SK-N-SH treated with all-trans-retinoic acid at 6 μM for 48 hours (cell line): ENCODE measurements around the gene TCF7.

ENCODE experiments used
- ARNTL ChIP-seq: fragments of 450-650 bp; formaldehyde crosslinking; IDR thresholded peaks from 2 replicates; pipeline ENCODE4 v1.5.0; 2020; ENCODE audit warnings: low read depth, mild to moderate bottlenecking, moderate library complexity, borderline replicate concordance
- RARB ChIP-seq: fragments of 250-450 bp; sonication (Bioruptor Pico); IDR thresholded peaks from 2 replicates; pipeline ENCODE4 v1.8.0; 2021; ENCODE audit warnings: mild to moderate bottlenecking, moderate library complexity
- SNAI2 ChIP-seq: fragments of 250-450 bp; sonication (Bioruptor Pico); IDR thresholded peaks from 2 replicates; pipeline ENCODE4 v1.5.0; 2020; ENCODE audit warnings: mild to moderate bottlenecking, moderate library complexity
- TF ChIP-seq, protein P1 (sequence below): fragments of 250-450 bp; sonication (Bioruptor Pico); IDR thresholded peaks from 2 replicates; pipeline ENCODE4 v1.5.1; 2021; ENCODE audit warnings: mild to moderate bottlenecking, moderate library complexity

DNA sequence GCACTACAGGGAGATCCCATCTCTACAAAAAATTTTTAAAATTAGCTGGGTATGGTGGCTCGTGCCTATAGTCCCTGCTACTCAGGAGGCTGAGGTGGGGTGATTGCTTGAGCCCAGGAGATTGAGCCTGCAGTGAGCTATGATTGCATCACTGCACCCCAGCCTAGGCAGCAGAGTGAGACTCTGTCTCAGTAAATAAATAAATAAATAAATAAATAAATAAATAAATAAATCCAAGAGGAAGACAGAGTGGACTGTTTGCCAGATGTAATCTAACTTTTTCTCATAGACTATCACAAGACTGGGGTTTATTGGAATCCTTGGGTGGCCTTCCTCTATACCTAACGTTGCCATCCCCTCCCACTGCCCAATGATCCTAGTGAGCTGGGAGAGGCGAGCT, 19.2 kb upstream of the TCF7 start:
- TF ChIP-seq SNAI2 (CRISPR knock-in tag), result no peak
- no peak for TF ChIP-seq ARNTL (CRISPR knock-in tag)
- no peak for TF ChIP-seq RARB (CRISPR knock-in tag)
- TF ChIP-seq, protein P1, sequence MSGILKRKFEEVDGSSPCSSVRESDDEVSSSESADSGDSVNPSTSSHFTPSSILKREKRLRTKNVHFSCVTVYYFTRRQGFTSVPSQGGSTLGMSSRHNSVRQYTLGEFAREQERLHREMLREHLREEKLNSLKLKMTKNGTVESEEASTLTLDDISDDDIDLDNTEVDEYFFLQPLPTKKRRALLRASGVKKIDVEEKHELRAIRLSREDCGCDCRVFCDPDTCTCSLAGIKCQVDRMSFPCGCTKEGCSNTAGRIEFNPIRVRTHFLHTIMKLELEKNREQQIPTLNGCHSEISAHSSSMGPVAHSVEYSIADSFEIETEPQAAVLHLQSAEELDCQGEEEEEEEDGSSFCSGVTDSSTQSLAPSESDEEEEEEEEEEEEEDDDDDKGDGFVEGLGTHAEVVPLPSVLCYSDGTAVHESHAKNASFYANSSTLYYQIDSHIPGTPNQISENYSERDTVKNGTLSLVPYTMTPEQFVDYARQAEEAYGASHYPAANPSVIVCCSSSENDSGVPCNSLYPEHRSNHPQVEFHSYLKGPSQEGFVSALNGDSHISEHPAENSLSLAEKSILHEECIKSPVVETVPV (CRISPR knock-in tag), result no peak
